Trophoblast cell (in vitro differentiated cells and primary cell): ENCODE data around the gene CRYBG1.

Source experiments
- DNase-seq, 2 donors: peaks; one replicate each; pipeline ENCODE4 v3.0.0-alpha.2; 2016
- H2AFZ ChIP-seq: 2 replicates; pipeline ENCODE4 v1.6.1; 2013; ENCODE audit warnings: low read length, moderate library complexity, mild to moderate bottlenecking; ENCODE audit not compliant: insufficient read depth, poor library complexity
- H2AK5ac ChIP-seq: 2 replicates; pipeline ENCODE4 v1.6.1; 2013; ENCODE audit warnings: mild to moderate bottlenecking, low read length
- H2BK120ac ChIP-seq: 2 replicates; pipeline ENCODE4 v1.6.1; 2013; ENCODE audit warnings: low read length, mild to moderate bottlenecking, moderate library complexity; ENCODE audit not compliant: insufficient read depth, poor library complexity
- H2BK12ac ChIP-seq: 2 replicates; pipeline ENCODE4 v1.6.1; 2013; ENCODE audit warnings: mild to moderate bottlenecking, low read length, moderate library complexity
- H2BK5ac ChIP-seq: 2 replicates; pipeline ENCODE4 v1.6.1; 2013; ENCODE audit warnings: low read length, low read depth, moderate library complexity, mild to moderate bottlenecking; ENCODE audit not compliant: poor library complexity
- H3K14ac ChIP-seq: 2 replicates; pipeline ENCODE4 v1.6.1; 2013; ENCODE audit warnings: mild to moderate bottlenecking, low read length
- H3K18ac ChIP-seq: 2 replicates; pipeline ENCODE4 v1.6.1; 2013; ENCODE audit warnings: mild to moderate bottlenecking, low read length
- H3K23ac ChIP-seq: 2 replicates; pipeline ENCODE4 v1.6.1; 2013; ENCODE audit warnings: low read length
- H3K27ac ChIP-seq: 2 replicates; pipeline ENCODE4 v1.5.1; 2013; ENCODE audit warnings: low read depth, mild to moderate bottlenecking, inconsistent platforms, low read length, moderate library complexity
- H3K27me3 ChIP-seq: 2 replicates; pipeline ENCODE4 v1.6.1; 2013; ENCODE audit warnings: inconsistent platforms, mild to moderate bottlenecking, low read length, moderate library complexity; ENCODE audit not compliant: insufficient read depth
- H3K36me3 ChIP-seq, 2 experiments: 1 replicate in 1 of 2; 2 replicates in 1 of 2; pipeline ENCODE4 v1.6.1; 2013; ENCODE audit warnings: low read length in 2 of 2, mild to moderate bottlenecking in 2 of 2, moderate library complexity in 1 of 2; ENCODE audit not compliant: insufficient read depth in 2 of 2, control insufficient read depth in 1 of 2
- H3K4ac ChIP-seq: 2 replicates; pipeline ENCODE4 v1.6.1; 2013; ENCODE audit warnings: low read depth, mild to moderate bottlenecking, low read length, moderate library complexity
- H3K4me1 ChIP-seq, 2 experiments: 1 replicate in 1 of 2; 2 replicates in 1 of 2; pipeline ENCODE4 v1.6.1; 2013; ENCODE audit warnings: low read length in 2 of 2, mild to moderate bottlenecking in 2 of 2, moderate library complexity in 1 of 2; ENCODE audit not compliant: insufficient read depth in 2 of 2, control insufficient read depth in 1 of 2
- H3K4me2 ChIP-seq: 2 replicates; pipeline ENCODE4 v1.6.1; 2013; ENCODE audit warnings: inconsistent platforms, mild to moderate bottlenecking, low read length, moderate library complexity
- H3K4me3 ChIP-seq: 2 replicates; pipeline ENCODE4 v1.5.1; 2013; ENCODE audit warnings: mild to moderate bottlenecking, low read depth, low read length, inconsistent platforms
- H3K79me1 ChIP-seq: one replicate; pipeline ENCODE4 v1.6.1; 2013; ENCODE audit warnings: low read length
- H3K79me2 ChIP-seq: 2 replicates; pipeline ENCODE4 v1.6.1; 2013; ENCODE audit warnings: low read length, mild to moderate bottlenecking; ENCODE audit not compliant: control insufficient read depth, insufficient read depth, poor library complexity
- H3K9ac ChIP-seq: 2 replicates; pipeline ENCODE4 v1.6.1; 2013; ENCODE audit warnings: mild to moderate bottlenecking, low read length
- H3K9me3 ChIP-seq: 2 replicates; pipeline ENCODE4 v1.6.1; 2013; ENCODE audit warnings: low read depth, mild to moderate bottlenecking, control low read depth, inconsistent platforms, low read length; ENCODE audit not compliant: insufficient read depth
- H4K12ac ChIP-seq: 2 replicates; pipeline ENCODE4 v1.6.1; 2013; ENCODE audit warnings: low read depth, mild to moderate bottlenecking, low read length, moderate library complexity
- H4K8ac ChIP-seq: 2 replicates; pipeline ENCODE4 v1.6.1; 2013; ENCODE audit warnings: low read depth, mild to moderate bottlenecking, low read length, moderate library complexity
- H4K91ac ChIP-seq: one replicate; pipeline ENCODE4 v1.6.1; 2013; ENCODE audit warnings: low read depth, mild to moderate bottlenecking, low read length, moderate library complexity
- WGBS: extraction: QIAGEN DNeasy Blood & Tissue Kit; methylation state at CpG from one replicate; pipeline ENCODE4 v1.1.7; 2013; ENCODE audit warnings: missing lambda C conversion rate; ENCODE audit not compliant: insufficient read length, insufficient coverage; ENCODE audit errors: extremely low coverage; 5-methylcytosine and 5-hydroxymethylcytosine counted together

Gene CRYBG1

GRCh38 chr6:106415921-106416320 is 55.4 kb downstream of the CRYBG1 start:
- DNase-seq: no peak
- no peaks in the 10 kb centered on the region for H3K79me1 ChIP-seq
- no CpG with 5 or more reads among the region's 4 CpGs for WGBS
- H2AK5ac ChIP-seq: no peak overlapping the region
- H4K8ac ChIP-seq: no peak overlapping the region
- no peaks in the 10 kb centered on the region for H3K9me3 ChIP-seq
- no peaks in the 10 kb centered on the region for H3K4me1 ChIP-seq
- H3K27me3 ChIP-seq: no peaks in the 10 kb centered on the region
- H3K36me3 ChIP-seq: no peaks in the 10 kb centered on the region
- H3K4me3 ChIP-seq: no peak overlapping the region
- no peak overlapping the region for H2AFZ ChIP-seq
- H3K4ac ChIP-seq: no peak overlapping the region
- H2BK5ac ChIP-seq: no peak overlapping the region
- no peaks in the 10 kb centered on the region for H3K79me2 ChIP-seq
- H2BK12ac ChIP-seq: no peak overlapping the region
- no peak overlapping the region for H4K12ac ChIP-seq
- no peak overlapping the region for H3K18ac ChIP-seq
- H3K23ac ChIP-seq: no peak overlapping the region
- no peak overlapping the region for H4K91ac ChIP-seq
- no peak overlapping the region for H3K27ac ChIP-seq
- H3K4me2 ChIP-seq: no peak overlapping the region
- no peak overlapping the region for H3K9ac ChIP-seq
- H3K14ac ChIP-seq: no peak overlapping the region
- H2BK120ac ChIP-seq: no peak overlapping the region

GRCh38 chr6:106417572-106418147 is 57.1 kb downstream of the CRYBG1 start:
- H2BK120ac ChIP-seq: no peak overlapping the region
- no peak overlapping the region for H3K4me3 ChIP-seq
- no peak overlapping the region for H2AFZ ChIP-seq
- no peaks in the 10 kb centered on the region for H3K27me3 ChIP-seq
- no peaks in the 10 kb centered on the region for H3K79me2 ChIP-seq
- H4K8ac ChIP-seq: no peak overlapping the region
- H3K9me3 ChIP-seq: no peaks in the 10 kb centered on the region
- H3K27ac ChIP-seq: no peak overlapping the region
- no peak overlapping the region for H3K23ac ChIP-seq
- no peak overlapping the region for H3K14ac ChIP-seq
- DNase-seq: no peak
- WGBS: no CpG with 5 or more reads among the region's 6 CpGs
- no peak overlapping the region for H4K91ac ChIP-seq
- H2BK5ac ChIP-seq: no peak overlapping the region
- no peak overlapping the region for H3K4me2 ChIP-seq
- no peaks in the 10 kb centered on the region for H3K4me1 ChIP-seq
- no peaks in the 10 kb centered on the region for H3K36me3 ChIP-seq
- no peak overlapping the region for H2BK12ac ChIP-seq
- no peak overlapping the region for H3K4ac ChIP-seq
- H3K18ac ChIP-seq: no peak overlapping the region
- H3K79me1 ChIP-seq: no peaks in the 10 kb centered on the region
- H3K9ac ChIP-seq: no peak overlapping the region
- no peak overlapping the region for H2AK5ac ChIP-seq
- H4K12ac ChIP-seq: no peak overlapping the region

GRCh38 chr6:106419900-106420613 is 59.5 kb downstream of the CRYBG1 start:
- H3K14ac ChIP-seq: no peak overlapping the region
- no CpG with 5 or more reads among the region's 2 CpGs for WGBS
- DNase-seq: no peak

GRCh38 chr6:106421496-106421895 is 61.0 kb downstream of the CRYBG1 start:
- Histone ChIP-seq H3K9ac (no peak overlapping the region), H3K14ac (no peak overlapping the region), H3K79me2 (no peaks in the 10 kb centered on the region), H3K27ac (no peak overlapping the region), H3K4ac (no peak overlapping the region), H3K4me2 (no peak overlapping the region), H3K27me3 (no peaks in the 10 kb centered on the region), H2BK120ac (no peak overlapping the region), H2AFZ (no peak overlapping the region), H3K4me3 (no peak overlapping the region), H3K9me3 (no peaks in the 10 kb centered on the region), H3K79me1 (no peaks in the 10 kb centered on the region), H4K12ac (no peak overlapping the region), H3K36me3 (no peaks in the 10 kb centered on the region), H4K8ac (no peak overlapping the region), H2AK5ac (no peak overlapping the region), H2BK12ac (no peak overlapping the region), H2BK5ac (no peak overlapping the region), H4K91ac (no peak overlapping the region), H3K4me1 (no peaks in the 10 kb centered on the region), H3K23ac (no peak overlapping the region), H3K18ac (no peak overlapping the region)
- peak in 1 of 2 donors; percentile 54 for DNase-seq
- no CpG with 5 or more reads among the region's 2 CpGs for WGBS

More at GRCh38 chr6:106419900-106420613, 59.5 kb downstream of the CRYBG1 start:
- H2BK120ac ChIP-seq: no peak overlapping the region
- no peak overlapping the region for H3K4me3 ChIP-seq
- no peak overlapping the region for H3K27ac ChIP-seq
- no peak overlapping the region for H4K91ac ChIP-seq
- no peak overlapping the region for H2AFZ ChIP-seq
- H3K18ac ChIP-seq: no peak overlapping the region
- H3K9ac ChIP-seq: no peak overlapping the region
- no peak overlapping the region for H4K12ac ChIP-seq
- no peaks in the 10 kb centered on the region for H3K9me3 ChIP-seq
- no peaks in the 10 kb centered on the region for H3K4me1 ChIP-seq
- H2BK5ac ChIP-seq: no peak overlapping the region
- no peak overlapping the region for H2AK5ac ChIP-seq
- no peaks in the 10 kb centered on the region for H3K79me2 ChIP-seq
- no peak overlapping the region for H3K4ac ChIP-seq
- no peaks in the 10 kb centered on the region for H3K79me1 ChIP-seq
- no peaks in the 10 kb centered on the region for H3K36me3 ChIP-seq
- H3K23ac ChIP-seq: no peak overlapping the region
- no peak overlapping the region for H2BK12ac ChIP-seq
- H4K8ac ChIP-seq: no peak overlapping the region
- H3K27me3 ChIP-seq: no peaks in the 10 kb centered on the region
- no peak overlapping the region for H3K4me2 ChIP-seq
